H1 (cell line): Measurements from ENCODE around the gene IFNL2. TPM values are rescaled to one million over a fixed set of nuclear protein-coding genes. Genes with fewer than 3 reads are reported as not detected.

Experiments used
- CTCF ChIA-PET: fragments of 300-600 bp; sonication (Branson Sonifier 250); formaldehyde crosslinking; loops from one replicate; lab custom pipeline; 2021; ENCODE audit not compliant: partially characterized antibody; lab: Charles Lee
- POLR2A ChIA-PET: fragments of 300-600 bp; sonication (Branson Sonifier 250); formaldehyde crosslinking; loops from one replicate; lab custom pipeline; 2021; ENCODE audit warnings: inconsistent platforms; ENCODE audit not compliant: partially characterized antibody; lab: Charles Lee
- DNase-seq, 2 experiments: peaks; one replicate each; pipeline versions ENCODE4 v3.0.0 to v3.0.0-alpha.2; 2010 to 2022; ENCODE audit warnings: low spot score in 2 of 2, low read depth in 1 of 2, mixed read lengths in 1 of 2
- FAIRE-seq: peaks from 2 replicates; lab custom pipeline; 2011; peaks lifted over from hg19 to GRCh38; lab: Jason Lieb, UNC
- H2AFZ ChIP-seq: 2 replicates; pipeline ENCODE4 v1.8.1; 2012; ENCODE audit warnings: low read length, inconsistent platforms
- H2AK5ac ChIP-seq: 2 replicates; pipeline ENCODE4 v1.6.1; 2013; ENCODE audit warnings: low read depth, low read length
- H2BK120ac ChIP-seq: replicated peaks from 2 replicates; pipeline ENCODE3; 2013; ENCODE audit warnings: low read depth, low read length, inconsistent platforms
- H2BK12ac ChIP-seq: 2 replicates; pipeline ENCODE4 v1.6.1; 2013; ENCODE audit warnings: low read depth, low read length
- H2BK15ac ChIP-seq: 2 replicates; pipeline ENCODE4 v1.6.1; 2013; ENCODE audit warnings: low read length
- H2BK20ac ChIP-seq: 2 replicates; pipeline ENCODE4 v1.6.1; 2013; ENCODE audit warnings: low read length
- H2BK5ac ChIP-seq: 2 replicates; pipeline ENCODE4 v1.6.1; 2013; ENCODE audit warnings: low read depth, low read length
- H3K14ac ChIP-seq: 2 replicates; pipeline ENCODE4 v1.6.1; 2013; ENCODE audit warnings: inconsistent platforms; ENCODE audit not compliant: insufficient read length
- H3K18ac ChIP-seq: 2 replicates; pipeline ENCODE4 v1.6.1; 2013; ENCODE audit warnings: low read length; ENCODE audit errors: extremely low read depth
- H3K23ac ChIP-seq: 2 replicates; pipeline ENCODE4 v1.6.1; 2013; ENCODE audit warnings: inconsistent platforms; ENCODE audit not compliant: insufficient read length
- H3K23me2 ChIP-seq: 2 replicates; pipeline ENCODE4 v1.6.1; 2013; ENCODE audit warnings: low read depth, low read length
- H3K27ac ChIP-seq: 2 replicates; pipeline ENCODE4 v1.6.1; 2011; ENCODE audit warnings: low read depth, low read length, inconsistent platforms
- H3K27me3 ChIP-seq, 4 experiments: replicated peaks in 1 of 4; 1 replicate in 1 of 4; 2 replicates in 3 of 4; pipeline versions ENCODE4 v1.6.1 to v1.8.1; 2011 to 2013; ENCODE audit warnings: low read length in 3 of 4, mild to moderate bottlenecking in 3 of 4, inconsistent platforms in 2 of 4, mixed read lengths in 2 of 4, moderate library complexity in 1 of 4; ENCODE audit not compliant: control insufficient read depth in 3 of 4, insufficient read depth in 3 of 4; ENCODE audit errors: extremely low read depth in 1 of 4
- H3K36me3 ChIP-seq, 4 experiments: 2 replicates each; pipeline versions ENCODE4 v1.6.1 to v1.8.1; 2011 to 2013; ENCODE audit warnings: mild to moderate bottlenecking in 4 of 4, low read length in 3 of 4, moderate library complexity in 2 of 4, control low read depth in 1 of 4, inconsistent platforms in 1 of 4; ENCODE audit not compliant: insufficient read depth in 4 of 4, control insufficient read depth in 2 of 4
- H3K4ac ChIP-seq: replicated peaks from 2 replicates; pipeline ENCODE3; 2013; ENCODE audit warnings: low read length, low read depth, mixed read lengths, inconsistent platforms; ENCODE audit not compliant: insufficient read length
- H3K4me1 ChIP-seq, 4 experiments: replicated peaks in 1 of 4; 1 replicate in 1 of 4; 2 replicates in 3 of 4; pipeline versions ENCODE4 v1.6.1 to v1.8.1; 2011 to 2013; ENCODE audit warnings: low read length in 3 of 4, inconsistent platforms in 2 of 4, mixed read lengths in 1 of 4; ENCODE audit not compliant: insufficient read depth in 4 of 4, control insufficient read depth in 3 of 4
- H3K4me2 ChIP-seq, 2 experiments: 2 replicates each; pipeline versions ENCODE4 v1.6.1 to v1.8.1; 2011 to 2013; ENCODE audit warnings: low read depth in 2 of 2, low read length in 2 of 2, control low read depth in 1 of 2, inconsistent platforms in 1 of 2, mild to moderate bottlenecking in 1 of 2; ENCODE audit not compliant: insufficient read depth in 1 of 2
- H3K4me3 ChIP-seq, 4 experiments: fragments of 200-600, 300-600 bp in 1 of 4; sonication (generic), shearing (Covaris generic), sonication (Bioruptor Twin) in 1 of 4; 2 replicates each; pipeline versions ENCODE4 v1.5.1 to v1.8.1; 2011 to 2016; ENCODE audit warnings: low read length in 4 of 4, low read depth in 3 of 4, control low read depth in 2 of 4, inconsistent platforms in 2 of 4, mild to moderate bottlenecking in 2 of 4, mixed read lengths in 1 of 4, moderate library complexity in 1 of 4; ENCODE audit not compliant: insufficient read depth in 2 of 4; ENCODE audit errors: extremely low read depth in 1 of 4
- H3K56ac ChIP-seq: replicated peaks from 2 replicates; pipeline ENCODE3; 2013; ENCODE audit warnings: low read depth, mild to moderate bottlenecking, mixed read lengths, low read length, inconsistent platforms; ENCODE audit not compliant: insufficient read length
- H3K79me1 ChIP-seq: 2 replicates; pipeline ENCODE4 v1.6.1; 2013; ENCODE audit warnings: low read depth, low read length, control low read depth
- H3K79me2 ChIP-seq, 2 experiments: 2 replicates each; pipeline versions ENCODE4 v1.6.1 to v1.8.1; 2012 to 2013; ENCODE audit warnings: low read length in 2 of 2, mild to moderate bottlenecking in 2 of 2, inconsistent platforms in 1 of 2; ENCODE audit not compliant: insufficient read depth in 2 of 2, control insufficient read depth in 1 of 2
- H3K9ac ChIP-seq, 4 experiments: replicated peaks in 1 of 4; 1 replicate in 1 of 4; 2 replicates in 3 of 4; pipeline versions ENCODE4 v1.6.1 to v1.8.1; 2011 to 2013; ENCODE audit warnings: low read depth in 3 of 4, low read length in 3 of 4, control low read depth in 2 of 4, mild to moderate bottlenecking in 2 of 4, moderate library complexity in 2 of 4, inconsistent platforms in 1 of 4; ENCODE audit errors: extremely low read depth in 1 of 4
- H3K9me3 ChIP-seq, 2 experiments: 2 replicates each; pipeline versions ENCODE4 v1.6.1 to v1.8.1; 2012 to 2013; ENCODE audit warnings: mild to moderate bottlenecking in 2 of 2, moderate library complexity in 2 of 2, control low read depth in 1 of 2, inconsistent platforms in 1 of 2, low read depth in 1 of 2, low read length in 1 of 2, mixed read lengths in 1 of 2; ENCODE audit not compliant: insufficient read depth in 2 of 2
- H4K20me1 ChIP-seq, 2 experiments: replicated peaks in 1 of 2; 2 replicates each; pipeline versions ENCODE3 to v1.8.1; 2011 to 2013; ENCODE audit warnings: inconsistent platforms in 2 of 2, low read length in 2 of 2, mild to moderate bottlenecking in 1 of 2; ENCODE audit not compliant: insufficient read depth in 2 of 2, control insufficient read depth in 1 of 2
- H4K5ac ChIP-seq: 2 replicates; pipeline ENCODE4 v1.6.1; 2013; ENCODE audit warnings: low read length, low read depth, mixed read lengths, inconsistent platforms; ENCODE audit not compliant: insufficient read length
- H4K8ac ChIP-seq: 2 replicates; pipeline ENCODE4 v1.8.0; 2013; ENCODE audit warnings: mild to moderate bottlenecking, moderate library complexity, low read length, inconsistent platforms; ENCODE audit not compliant: insufficient read depth; ENCODE audit errors: extremely low read depth
- H4K91ac ChIP-seq: replicated peaks from 2 replicates; pipeline ENCODE3; 2013; ENCODE audit warnings: low read length, mixed read lengths, inconsistent platforms; ENCODE audit not compliant: insufficient read length
- ASH2L ChIP-seq: fragments of 200-600, 300-600 bp; sonication (generic); IDR thresholded peaks from one replicate; pipeline ENCODE4 v1.7.1; 2017; ENCODE audit warnings: low read length
- BACH1 ChIP-seq: IDR thresholded peaks from 2 replicates; pipeline ENCODE4 v1.6.1; 2012; ENCODE audit warnings: low read length, improper control_type of control experiment
- CBX8 ChIP-seq: fragments of 300-800, 300-1000 bp; sonication (generic); IDR thresholded peaks from 2 replicates; pipeline ENCODE4 v1.7.1; 2016; ENCODE audit warnings: low read depth, low read length, borderline replicate concordance
- CTBP2 ChIP-seq: IDR thresholded peaks from 2 replicates; pipeline ENCODE4 v1.7.0; 2011; ENCODE audit warnings: borderline replicate concordance, mild to moderate bottlenecking, moderate library complexity, mixed read lengths, low read length; ENCODE audit not compliant: insufficient read depth, insufficient read length
- GABPA ChIP-seq: IDR thresholded peaks from 2 replicates; pipeline ENCODE4 v1.6.1; 2011; ENCODE audit warnings: mild to moderate bottlenecking, low read length, moderate library complexity, borderline replicate concordance; ENCODE audit not compliant: insufficient read depth
- HDAC6 ChIP-seq: IDR thresholded peaks from one replicate; pipeline ENCODE4 v1.7.1; 2012; ENCODE audit warnings: low read depth, mild to moderate bottlenecking, inconsistent platforms, low read length, moderate library complexity
- JUND ChIP-seq: IDR thresholded peaks from 2 replicates; pipeline ENCODE4 v1.6.1; 2011; ENCODE audit warnings: mild to moderate bottlenecking, improper control_type of control experiment, low read length
- RNF2 ChIP-seq: fragments of 200-900, 300-1000 bp; sonication (generic); IDR thresholded peaks from 2 replicates; pipeline ENCODE4 v1.7.1; 2016; ENCODE audit warnings: borderline replicate concordance, low read depth, mild to moderate bottlenecking, antibody characterized with exemption, low read length; ENCODE audit not compliant: poor library complexity, severe bottlenecking; ENCODE audit errors: missing control alignments
- SP1 ChIP-seq: IDR thresholded peaks from 2 replicates; pipeline ENCODE4 v1.6.1; 2011; ENCODE audit warnings: low read depth, low read length
- SP2 ChIP-seq: IDR thresholded peaks from 2 replicates; pipeline ENCODE4 v1.6.1; 2012; ENCODE audit warnings: mild to moderate bottlenecking, low read length, inconsistent platforms
- SP4 ChIP-seq: IDR thresholded peaks from 2 replicates; pipeline ENCODE4 v1.6.1; 2012; ENCODE audit warnings: low read length, inconsistent platforms
- SRF ChIP-seq: IDR thresholded peaks from 2 replicates; pipeline ENCODE4 v1.6.1; 2011; ENCODE audit warnings: mild to moderate bottlenecking, low read depth, low read length, moderate library complexity
- SUZ12 ChIP-seq: fragments of 200-600 bp; sonication (generic); IDR thresholded peaks from 2 replicates; pipeline ENCODE4 v1.6.1; 2012; ENCODE audit warnings: mild to moderate bottlenecking, inconsistent platforms, low read length, moderate library complexity, mixed read lengths
- TAF7 ChIP-seq: optimal IDR thresholded peaks from 2 replicates; pipeline ENCODE3; 2011; ENCODE audit warnings: low read depth, mild to moderate bottlenecking, inconsistent platforms, low read length, moderate library complexity, borderline replicate concordance
- WGBS, 2 experiments: shearing (Covaris generic) in 1 of 2; methylation state at CpG; one replicate each; pipeline versions ENCODE4 v1.1.6 to v1.1.7; 2013 to 2015; ENCODE audit warnings: low lambda C conversion rate in 2 of 2, mixed read lengths in 2 of 2, inconsistent platforms in 1 of 2, low coverage in 1 of 2, missing lambda C conversion rate in 1 of 2; ENCODE audit not compliant: insufficient replicate concordance in 2 of 2, insufficient coverage in 1 of 2, insufficient read length in 1 of 2; ENCODE audit errors: extremely low coverage in 1 of 2, missing lambda C conversion rate in 1 of 2; 5-methylcytosine and 5-hydroxymethylcytosine counted together
- polyA plus RNA-seq, 7 experiments: library from polyadenylated mRNA; depleted of rRNA in 3 of 7; stranded (reverse) in 5 of 7; unstranded in 2 of 7; fragments of >200 nt in 5 of 7; fragments of 200-250 nt in 2 of 7; gene quantifications; 1 replicate in 5 of 7; 2 replicates in 1 of 7; 4 replicates in 1 of 7; pipeline versions ENCODE4 v1.2.1 to v1.2.3, GENCODE V29; 2011 to 2013; ENCODE audit warnings: missing spikeins in 2 of 7, mixed read lengths in 2 of 7
- total RNA-seq: library from RNA; stranded (reverse); fragmentation: NEBNext Ultra II Directional; extraction: Animal tissue kit (Norgen Biotek cat#: 25700); gene quantifications from 2 replicates; pipeline ENCODE4 v1.2.1, GENCODE V29; 2021

Gene IFNL2
- total and polyA plus RNA-seq, 2 of the 8 experiments (the other 6 are each of a cell fraction or from before 2014, with no cell fraction given): not detected

GRCh38 chr19:39251081-39251480 lies 17.1 kb upstream of the IFNL2 start:
- Histone ChIP-seq H4K5ac (no peak overlapping the region), H2BK15ac (no peak overlapping the region), H3K27me3 (peaks cover 29 to 40% (median 37%) of the 10 kb centered on the region in 4 experiments), H3K4me2 (no peak overlapping the region), H3K36me3 (no peaks in the 10 kb centered on the region), H3K79me1 (no peaks in the 10 kb centered on the region), H4K20me1 (peaks cover 0 to 5% of the 10 kb centered on the region in 2 experiments), H2BK20ac (no peak overlapping the region), H3K9me3 (peaks cover 0 to 3% of the 10 kb centered on the region in 2 experiments; a peak in 1 of 4 replicates), H2BK5ac (no peak overlapping the region), H3K56ac (no peak overlapping the region), H3K4me3 (no peak overlapping the region), H2BK12ac (no peak overlapping the region), H3K27ac (no peak overlapping the region), H3K9ac (no peak overlapping the region), H3K79me2 (no peaks in the 10 kb centered on the region), H3K23me2 (peaks cover 8% of the 10 kb centered on the region; the same call in 1 of the 2 replicates), H2BK120ac (no peak overlapping the region), H3K4ac (no peak overlapping the region), H3K18ac (no peak overlapping the region), H2AK5ac (no peak overlapping the region), H3K4me1 (peaks cover 0 to 14% (median 7%) of the 10 kb centered on the region in 4 experiments; a peak in 5 of 7 replicates), H4K8ac (no peak overlapping the region), H2AFZ (no peak overlapping the region), H3K14ac (no peak overlapping the region), H3K23ac (no peak overlapping the region), H4K91ac (no peak overlapping the region)
- no peak for DNase-seq
- WGBS, 2 experiments: 92% methylated on average over 5 of the region's 5 CpGs; no CpG with 5 or more reads in 1 of the 2 experiments
- POLR2A ChIA-PET: interaction anchor here (0.9 kb wide), 1 partner anchor 52 kb away, joined by 3 read pairs; no protein-coding TSS in a partner anchor
- CTCF ChIA-PET: interaction anchor here (0.7 to 1.2 kb wide), 2 partner anchors 141 to 143 kb away, joined by 3 to 5 read pairs; no protein-coding TSS in a partner anchor
- no peak for FAIRE-seq
- TF ChIP-seq SRF (no peak), GABPA (no peak), TAF7 (no peak), CBX8 (no peak), RNF2 (no peak), SP2 (no peak), SUZ12 (no peak), SP4 (no peak), CTBP2 (no peak), BACH1 (no peak), SP1 (no peak), JUND (no peak), HDAC6 (no peak), ASH2L (no peak)
